ENCODE data around the gene COX6A2.

COX6A2 gene

DNA sequence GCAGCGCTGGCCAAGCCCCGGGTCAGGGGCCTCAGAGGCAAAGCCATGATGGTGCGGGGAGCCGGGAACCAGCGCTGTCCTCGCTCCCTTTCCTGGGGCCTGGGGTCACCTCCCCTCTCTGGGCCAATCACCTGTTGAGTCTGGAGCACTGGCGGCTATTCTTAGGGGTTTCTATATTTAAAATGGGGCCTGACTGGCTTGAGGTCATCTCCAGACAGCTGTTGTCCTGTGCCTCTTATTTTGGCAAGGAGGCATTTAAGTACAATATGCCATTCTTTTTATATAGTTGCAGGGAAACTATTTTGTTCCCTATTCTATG, at the start of gene COX6A2:
TSS of gene COX6A2 (minus strand) at position 82 of the 319 bp plus-strand sequence. CDS start at position 47, 35 bp downstream.
- no peak for DNase-seq (ENCODE audit: low spot score)

DNA sequence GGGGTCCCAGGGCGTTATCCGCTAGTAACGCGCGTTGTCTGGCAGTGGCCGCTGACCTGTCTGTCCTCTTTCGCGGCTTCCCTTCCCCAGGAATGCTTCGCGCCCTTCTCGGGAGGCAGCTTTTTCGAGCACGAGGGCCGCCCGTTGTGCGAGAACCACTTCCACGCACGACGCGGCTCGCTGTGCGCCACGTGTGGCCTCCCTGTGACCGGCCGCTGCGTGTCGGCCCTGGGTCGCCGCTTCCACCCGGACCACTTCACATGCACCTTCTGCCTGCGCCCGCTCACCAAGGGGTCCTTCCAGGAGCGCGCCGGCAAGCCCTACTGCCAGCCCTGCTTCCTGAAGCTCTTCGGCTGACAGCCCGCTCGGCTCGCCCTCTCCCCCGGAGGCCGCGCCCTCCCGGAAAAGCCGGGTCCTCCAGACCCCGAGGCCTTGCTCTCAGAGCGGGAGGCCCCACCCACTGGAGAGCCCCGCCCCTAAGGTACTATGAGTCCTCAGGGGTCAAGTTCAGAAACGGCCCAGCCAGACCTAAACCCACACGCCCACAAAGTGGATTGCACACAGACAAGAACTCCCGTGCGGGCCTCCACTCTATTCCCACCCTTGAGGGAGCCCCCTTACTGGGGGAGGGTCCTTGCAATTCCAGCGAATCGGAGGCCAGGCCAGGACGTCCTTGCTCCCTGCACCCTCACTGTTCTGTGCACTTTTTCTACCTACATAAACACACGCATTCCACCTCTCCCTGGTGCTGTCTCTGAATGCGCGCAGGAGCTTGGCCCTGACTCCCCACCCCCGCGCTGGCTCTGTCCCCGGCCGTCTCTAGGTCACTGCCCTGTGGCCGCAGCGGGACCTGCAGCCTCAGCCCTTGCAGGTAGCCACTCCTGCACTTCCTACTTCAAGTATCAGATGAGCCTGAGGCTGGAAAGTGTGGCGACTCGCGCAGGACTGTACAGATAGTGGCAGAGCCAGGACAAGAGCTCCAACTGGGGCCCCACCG, 49.4 kb upstream of the COX6A2 start:
- no peak for DNase-seq (ENCODE audit: low spot score)

DNA sequence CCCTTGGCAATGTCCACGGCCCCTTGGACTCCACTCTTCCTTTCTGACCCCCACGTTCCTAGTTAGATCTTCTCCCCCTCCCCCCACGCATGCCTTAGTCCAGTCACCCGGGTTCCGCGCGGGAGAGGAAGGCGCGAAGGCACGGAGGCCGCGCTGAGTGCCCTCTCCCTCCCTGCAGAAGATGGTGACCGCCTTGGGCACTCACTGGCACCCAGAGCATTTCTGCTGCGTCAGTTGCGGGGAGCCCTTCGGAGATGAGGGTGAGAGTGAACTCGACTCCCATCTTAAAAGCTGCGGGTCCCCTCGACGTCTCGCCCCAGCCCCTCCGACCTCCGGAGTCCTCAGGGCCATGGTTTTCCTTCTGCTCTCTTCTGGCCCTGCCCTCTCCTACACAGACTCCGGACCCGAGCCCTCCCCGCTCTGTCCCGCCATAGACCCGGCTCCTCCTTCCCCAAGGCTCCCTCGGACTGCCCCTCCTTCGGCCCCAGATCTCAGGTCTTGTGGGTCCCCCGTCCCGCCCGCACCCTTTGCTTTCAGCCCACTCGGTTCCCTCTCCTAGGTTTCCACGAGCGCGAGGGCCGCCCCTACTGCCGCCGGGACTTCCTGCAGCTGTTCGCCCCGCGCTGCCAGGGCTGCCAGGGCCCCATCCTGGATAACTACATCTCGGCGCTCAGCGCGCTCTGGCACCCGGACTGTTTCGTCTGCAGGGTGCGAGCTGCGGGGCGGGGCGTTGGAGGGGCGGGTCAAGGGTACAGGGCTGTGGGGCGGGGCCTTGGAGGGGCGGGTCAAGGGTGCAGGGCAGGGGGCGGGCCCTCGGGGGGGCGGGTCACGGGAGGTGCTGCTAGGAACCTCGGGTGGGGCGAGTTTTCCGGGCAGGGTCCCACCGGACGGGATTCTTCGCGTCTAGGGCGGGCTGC, 48.4 kb upstream of the COX6A2 start:
- no peak for DNase-seq (ENCODE audit: low spot score)

DNA sequence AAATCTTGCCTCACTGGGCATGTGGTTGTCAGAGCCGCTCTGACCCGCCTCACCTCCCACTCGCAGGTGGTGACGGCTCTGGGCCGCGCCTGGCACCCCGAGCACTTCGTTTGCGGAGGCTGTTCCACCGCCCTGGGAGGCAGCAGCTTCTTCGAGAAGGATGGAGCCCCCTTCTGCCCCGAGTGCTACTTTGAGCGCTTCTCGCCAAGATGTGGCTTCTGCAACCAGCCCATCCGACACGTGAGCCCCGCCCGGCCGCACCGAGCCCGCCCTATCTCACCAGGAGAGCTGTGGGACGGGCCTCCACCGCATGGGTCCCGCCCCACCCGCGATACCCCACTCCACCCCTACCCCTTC, 47.8 kb upstream of the COX6A2 start:
- no peak for DNase-seq (ENCODE audit: low spot score)

DNA sequence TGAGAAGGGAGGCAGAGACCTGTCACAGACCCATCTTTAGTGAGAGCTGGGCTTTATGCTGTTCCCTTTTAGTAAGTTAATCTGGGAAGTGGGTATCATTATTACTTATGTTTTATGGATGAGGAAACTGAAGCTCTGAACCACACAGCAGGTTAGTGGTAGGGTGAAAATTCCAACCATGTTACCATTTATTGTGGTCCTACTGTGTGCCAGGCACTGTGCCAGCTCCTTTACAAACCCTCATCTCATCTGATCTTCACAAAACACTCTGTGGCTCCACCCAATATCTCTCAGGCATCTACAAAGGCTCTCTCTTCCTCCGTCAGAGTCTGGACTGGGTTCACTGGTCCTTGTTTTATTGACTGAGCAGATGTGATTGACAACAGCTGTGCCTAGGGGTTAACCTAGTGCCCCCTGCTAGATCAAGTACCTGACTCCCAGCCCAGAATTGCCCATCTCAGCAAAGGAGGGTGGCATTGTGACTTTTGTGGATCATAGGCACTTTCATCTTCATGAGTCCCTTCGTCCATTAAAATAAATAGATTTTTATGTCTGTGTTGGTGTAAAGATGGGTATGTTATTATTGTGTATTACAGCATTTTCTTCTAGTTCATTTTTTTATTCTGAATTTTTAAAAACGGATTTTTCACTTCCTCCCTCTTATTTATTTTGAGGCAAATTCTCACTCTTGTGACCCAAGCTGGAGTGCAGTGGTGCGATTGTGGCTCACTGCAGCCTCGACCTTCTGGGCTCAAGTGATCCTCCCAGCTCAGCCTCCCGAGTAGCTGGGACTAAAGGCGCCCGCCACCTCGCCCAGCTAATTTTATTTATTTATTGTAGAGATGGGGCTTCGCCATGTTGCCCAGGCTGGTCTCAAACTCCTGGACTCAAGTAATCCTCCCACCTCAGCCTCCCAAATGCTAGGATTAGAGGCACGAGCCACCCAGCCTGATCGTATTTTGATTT, 46.9 kb upstream of the COX6A2 start:
- DNase-seq (ENCODE audit: low spot score): no peak

DNA sequence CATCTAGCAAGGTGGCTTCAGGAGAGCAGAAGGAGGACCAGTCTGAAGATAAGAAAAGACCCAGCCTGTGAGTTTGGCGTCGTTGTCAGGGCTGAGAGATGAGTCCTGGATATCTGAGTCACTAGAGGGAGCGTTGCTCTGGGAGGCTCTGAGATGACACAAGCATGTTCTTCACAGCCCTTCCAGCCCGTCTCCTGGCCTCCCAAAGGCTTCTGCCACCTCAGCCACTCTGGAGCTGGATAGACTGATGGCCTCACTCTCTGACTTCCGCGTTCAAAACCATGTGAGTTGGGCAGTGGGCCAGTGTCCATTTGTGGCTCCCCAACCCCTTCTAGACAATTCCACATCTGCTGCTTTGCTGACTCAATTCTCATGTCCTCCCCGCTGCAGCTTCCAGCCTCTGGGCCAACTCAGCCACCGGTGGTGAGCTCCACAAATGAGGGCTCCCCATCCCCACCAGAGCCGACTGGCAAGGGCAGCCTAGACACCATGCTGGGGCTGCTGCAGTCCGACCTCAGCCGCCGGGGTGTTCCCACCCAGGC, 46.1 kb upstream of the COX6A2 start:
- DNase-seq (ENCODE audit: low spot score): peak; percentile 43

DNA sequence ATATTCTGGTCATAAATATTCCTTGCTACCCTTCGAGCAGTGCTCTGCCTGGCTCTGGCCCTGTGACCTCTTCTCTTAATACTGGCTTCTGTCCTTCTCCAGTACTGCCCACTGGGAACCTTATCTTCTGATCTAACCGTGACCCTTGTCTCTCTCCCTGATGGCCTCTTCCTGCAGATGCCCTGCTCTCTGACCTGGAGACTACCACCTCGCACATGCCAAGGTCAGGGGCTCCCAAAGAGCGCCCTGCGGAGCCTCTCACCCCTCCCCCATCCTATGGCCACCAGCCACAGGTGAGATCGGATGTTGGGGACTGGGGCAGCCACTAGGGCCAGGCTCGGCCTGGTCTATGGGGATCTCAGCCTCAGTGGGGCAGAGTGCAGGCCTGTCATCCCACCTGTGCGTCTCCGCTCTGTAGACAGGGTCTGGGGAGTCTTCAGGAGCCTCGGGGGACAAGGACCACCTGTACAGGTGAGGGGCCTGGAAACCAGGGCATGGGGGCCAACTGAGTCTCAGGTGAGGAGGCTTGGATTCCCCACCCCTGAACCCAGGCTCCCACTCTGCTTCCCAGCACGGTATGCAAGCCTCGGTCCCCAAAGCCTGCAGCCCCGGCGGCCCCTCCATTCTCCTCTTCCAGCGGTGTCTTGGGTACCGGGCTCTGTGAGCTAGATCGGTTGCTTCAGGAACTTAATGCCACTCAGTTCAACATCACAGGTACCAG, 45.3 kb upstream of the COX6A2 start:
- DNase-seq (ENCODE audit: low spot score): no peak

DNA sequence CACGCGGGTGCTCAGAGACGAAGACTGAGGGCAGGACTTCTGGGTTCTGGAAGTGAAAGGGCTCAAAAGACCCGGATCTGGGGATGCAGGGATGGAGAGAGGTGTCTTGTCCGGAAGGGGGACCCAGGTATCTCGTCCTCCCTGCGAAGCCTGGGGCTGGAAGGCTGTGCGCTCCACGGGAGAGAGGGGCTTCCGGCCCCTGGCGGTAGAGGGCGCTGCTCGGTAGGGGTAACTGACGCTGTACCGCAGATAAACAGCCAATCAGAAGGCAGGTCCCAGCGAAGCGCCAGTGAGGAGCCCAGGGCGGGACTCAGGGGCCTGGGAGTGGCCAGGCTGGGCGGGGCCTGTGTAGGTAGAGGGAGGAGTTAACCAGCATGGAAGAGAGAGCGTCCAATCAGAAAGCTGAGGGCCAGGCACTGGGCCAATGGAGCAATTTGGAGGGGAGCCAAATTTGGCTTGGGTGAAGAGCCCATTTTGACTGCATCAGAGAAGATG, 44.6 kb upstream of the COX6A2 start:
- peak; percentile 89 for DNase-seq (ENCODE audit: low spot score)

DNA sequence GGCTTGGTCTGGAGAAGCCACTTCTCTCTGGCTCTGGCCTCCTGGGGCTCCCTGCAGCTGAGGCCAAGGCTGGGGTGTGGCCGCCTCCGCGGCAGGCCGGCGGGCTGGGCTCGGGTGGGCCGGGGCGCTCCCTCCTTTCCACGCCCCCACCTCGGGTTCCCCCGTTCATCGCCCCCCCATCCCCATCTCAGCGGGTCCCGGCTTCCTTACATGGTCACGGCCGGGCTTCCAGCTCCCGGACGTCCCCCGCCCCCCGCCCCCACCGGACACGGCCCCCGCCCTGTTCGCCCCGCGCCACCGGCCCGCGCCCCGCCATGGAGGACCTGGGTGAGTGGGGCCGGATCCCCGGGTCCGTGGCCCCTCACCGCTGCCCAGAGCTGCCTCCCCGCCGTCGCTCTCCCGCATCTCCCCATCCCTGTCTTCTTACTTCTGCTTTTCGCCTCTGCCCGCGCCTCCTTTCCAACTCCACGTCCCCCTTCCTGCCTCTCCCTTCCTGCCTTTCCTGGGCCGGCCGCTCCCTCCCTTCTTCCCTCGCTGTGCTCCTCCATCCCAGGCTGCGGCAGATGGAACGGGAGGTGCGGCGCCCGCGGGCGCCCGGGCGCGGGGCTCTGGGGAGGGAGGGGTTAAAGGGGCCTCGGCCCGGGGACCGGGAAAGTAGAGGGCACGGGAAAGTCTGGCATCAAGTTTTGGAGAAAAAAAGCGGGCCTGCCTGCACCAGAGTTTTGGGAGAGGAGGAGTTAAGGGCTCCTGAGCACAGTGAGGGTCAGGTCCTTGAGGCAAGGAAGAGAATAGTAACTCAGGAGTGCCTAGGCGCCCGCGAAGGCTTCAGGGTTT, 43.9 kb upstream of the COX6A2 start, which contains the start of gene TGFB1I1:
TSS of gene TGFB1I1 (plus strand) at position 278 of the 834 bp plus-strand sequence. CDS start at position 315, 37 bp downstream.
- DNase-seq (ENCODE audit: low spot score): peak; percentile 54

DNA sequence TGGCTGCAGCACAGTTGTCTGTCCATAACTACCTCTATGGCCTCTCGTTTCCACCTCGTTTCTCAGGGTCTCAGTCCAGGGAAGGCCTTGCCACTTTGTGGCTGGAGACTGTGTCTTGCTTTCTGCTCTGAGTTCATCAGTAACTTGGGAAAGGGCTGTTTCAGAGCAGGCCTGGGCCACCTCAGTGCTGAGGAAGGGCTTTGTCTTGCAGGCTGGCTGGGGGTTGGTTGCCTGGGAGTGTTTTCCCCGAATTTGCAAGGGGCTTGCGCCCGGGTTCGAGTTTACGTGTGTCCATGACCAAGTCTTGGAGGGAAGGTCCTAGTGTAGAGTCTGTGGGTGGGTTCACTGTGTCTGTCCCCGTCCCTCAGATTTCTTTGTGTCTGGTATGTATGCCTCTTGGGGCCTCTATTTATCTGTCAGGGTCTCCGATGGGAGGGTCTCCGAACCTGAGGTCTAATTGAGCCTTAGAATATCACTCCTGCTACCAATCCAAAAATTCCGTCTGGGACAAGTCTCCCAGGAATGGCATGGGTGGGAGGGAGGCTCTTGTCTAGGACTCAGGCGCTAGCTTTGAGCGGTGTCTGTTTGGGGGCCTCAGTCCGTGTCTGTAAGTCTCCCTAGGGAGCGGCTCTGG, 43.2 kb upstream of the COX6A2 start:
- DNase-seq (ENCODE audit: low spot score): no peak

DNA sequence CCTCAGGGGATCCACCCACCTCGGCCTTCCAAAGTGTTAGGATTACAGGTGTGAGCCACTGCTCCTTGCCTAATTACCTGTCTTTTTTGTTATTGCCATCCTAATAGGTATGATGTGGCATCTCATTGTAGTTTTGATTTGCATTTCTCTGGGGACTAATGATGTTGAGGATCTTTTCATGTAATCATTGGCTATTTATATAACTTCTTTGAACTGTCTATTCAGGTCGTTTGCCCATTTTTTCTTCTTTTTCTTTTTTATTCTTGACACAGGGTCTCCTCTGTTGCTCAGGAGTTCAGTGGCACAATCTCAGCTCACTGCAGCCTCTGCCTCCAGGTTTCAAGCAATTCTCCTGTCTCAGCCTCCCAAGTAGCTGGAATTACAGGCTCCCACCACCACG, 42.5 kb upstream of the COX6A2 start:
- no peak for DNase-seq (ENCODE audit: low spot score)

DNA sequence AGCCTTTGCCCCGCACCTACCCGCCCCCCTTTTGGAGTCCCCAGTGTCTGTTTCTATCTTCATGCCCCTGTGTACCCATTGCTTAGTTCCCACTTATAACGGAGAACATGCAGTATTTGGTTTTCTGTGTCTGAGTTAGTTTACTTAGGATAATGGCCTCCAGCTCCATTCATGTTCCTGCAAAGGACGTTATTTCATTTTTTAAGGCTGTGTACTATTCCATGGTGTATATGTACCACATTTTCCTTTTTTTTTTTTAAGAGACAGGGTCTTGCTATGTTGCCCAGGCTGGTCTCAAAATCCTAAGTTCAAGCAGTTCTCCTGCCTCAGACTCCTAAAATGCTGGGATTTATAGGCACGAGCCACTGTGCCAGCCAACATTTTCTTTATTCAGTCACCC, 39.7 kb upstream of the COX6A2 start:
- no peak for DNase-seq (ENCODE audit: low spot score)

DNA sequence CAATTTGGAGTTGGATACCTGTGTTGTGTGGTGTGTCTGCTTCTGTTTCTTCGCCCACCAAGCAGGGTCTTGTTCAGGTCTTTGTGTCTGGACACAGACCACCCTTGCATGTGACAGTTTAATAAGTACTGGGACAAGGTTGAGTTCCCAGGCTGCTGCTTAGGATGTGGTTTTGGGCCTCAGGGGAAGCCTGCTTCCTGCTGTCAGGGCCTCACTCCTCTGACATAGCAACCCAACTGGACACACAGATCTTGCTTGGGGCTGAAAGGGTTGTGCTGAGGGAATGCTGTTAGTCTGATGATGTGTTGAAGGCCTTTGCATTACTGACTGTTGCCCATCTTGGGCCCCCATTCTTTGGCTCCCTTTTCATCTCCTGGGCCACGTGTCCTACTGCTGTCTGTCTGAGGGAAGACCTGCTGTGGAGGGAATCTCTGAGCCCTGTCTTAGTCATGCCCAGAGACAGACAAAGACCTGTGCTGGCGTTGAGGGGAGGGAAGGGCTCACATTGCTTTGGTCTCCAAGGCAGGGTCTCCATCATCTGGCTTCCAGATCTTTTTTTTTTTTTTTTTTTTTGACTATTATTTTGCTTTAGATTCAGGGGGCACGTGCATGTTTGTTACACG, 39.1 kb upstream of the COX6A2 start:
- DNase-seq (ENCODE audit: low spot score): no peak

DNA sequence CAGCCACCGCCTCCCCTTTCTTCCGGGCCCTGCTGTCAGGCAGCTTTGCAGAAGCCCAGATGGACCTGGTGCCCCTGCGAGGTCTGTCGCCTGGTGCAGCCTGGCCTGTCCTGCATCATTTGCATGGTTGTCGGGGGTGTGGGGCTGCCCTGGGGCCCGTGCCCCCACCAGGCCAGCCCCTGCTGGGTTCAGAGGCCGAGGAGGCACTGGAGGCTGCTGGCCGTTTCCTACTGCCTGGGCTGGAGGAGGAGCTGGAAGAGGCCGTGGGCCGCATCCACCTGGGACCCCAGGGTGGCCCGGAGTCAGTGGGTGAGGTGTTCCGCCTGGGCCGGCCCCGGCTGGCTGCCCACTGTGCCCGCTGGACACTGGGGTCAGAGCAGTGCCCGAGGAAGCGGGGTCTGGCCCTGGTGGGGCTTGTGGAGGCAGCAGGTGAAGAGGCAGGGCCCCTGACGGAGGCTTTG, 38.3 kb upstream of the COX6A2 start:
- no peak for DNase-seq (ENCODE audit: low spot score)

DNA sequence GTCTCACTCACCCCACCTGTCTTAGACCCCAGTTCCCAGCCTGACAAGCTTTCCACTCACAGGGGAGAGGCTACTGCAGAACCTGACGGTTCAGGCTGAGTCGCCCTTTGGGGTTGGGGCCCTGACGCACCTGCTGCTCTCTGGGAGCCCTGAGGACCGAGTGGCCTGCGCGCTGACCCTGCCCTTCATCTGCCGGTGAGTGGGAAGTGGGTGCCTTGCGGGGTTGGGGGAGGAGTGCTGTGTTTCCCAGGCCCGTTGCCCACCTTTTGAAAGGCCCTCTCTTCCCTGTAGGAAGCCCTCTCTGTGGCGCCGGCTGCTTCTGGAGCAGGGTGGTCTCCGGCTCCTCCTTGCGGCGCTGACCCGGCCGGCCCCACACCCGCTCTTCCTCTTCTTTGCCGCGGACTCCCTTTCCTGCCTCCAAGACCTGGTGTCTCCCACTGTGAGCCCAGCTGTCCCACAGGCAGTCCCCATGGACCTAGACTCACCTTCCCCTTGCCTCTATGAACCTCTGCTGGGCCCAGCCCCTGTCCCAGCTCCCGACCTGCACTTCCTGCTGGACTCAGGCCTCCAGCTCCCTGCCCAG, 37.7 kb upstream of the COX6A2 start:
- no peak for DNase-seq (ENCODE audit: low spot score)

DNA sequence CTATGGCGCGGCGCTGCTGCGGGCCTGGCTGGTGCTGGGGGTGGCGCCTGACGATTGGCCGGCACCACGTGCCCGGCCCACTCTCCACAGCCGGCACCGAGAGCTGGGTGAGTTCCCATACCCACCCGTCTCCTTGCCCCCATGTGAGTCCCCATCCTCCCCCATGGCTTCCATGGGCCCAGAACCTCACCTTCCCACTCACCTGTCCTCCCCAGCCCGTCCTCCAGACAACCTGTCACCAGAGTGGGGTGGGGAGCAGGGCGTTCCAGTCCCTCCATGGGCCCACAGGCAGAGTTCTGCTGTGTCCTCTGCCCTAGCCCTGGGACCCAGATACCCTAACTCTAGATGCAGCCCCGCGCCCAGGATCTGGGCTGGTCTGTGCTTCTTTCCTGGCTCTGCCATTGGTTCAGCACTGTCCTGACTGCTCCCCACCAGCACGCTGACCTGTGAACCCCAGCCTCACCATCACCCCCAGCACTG, 36.7 kb upstream of the COX6A2 start:
- DNase-seq (ENCODE audit: low spot score): no peak

DNA sequence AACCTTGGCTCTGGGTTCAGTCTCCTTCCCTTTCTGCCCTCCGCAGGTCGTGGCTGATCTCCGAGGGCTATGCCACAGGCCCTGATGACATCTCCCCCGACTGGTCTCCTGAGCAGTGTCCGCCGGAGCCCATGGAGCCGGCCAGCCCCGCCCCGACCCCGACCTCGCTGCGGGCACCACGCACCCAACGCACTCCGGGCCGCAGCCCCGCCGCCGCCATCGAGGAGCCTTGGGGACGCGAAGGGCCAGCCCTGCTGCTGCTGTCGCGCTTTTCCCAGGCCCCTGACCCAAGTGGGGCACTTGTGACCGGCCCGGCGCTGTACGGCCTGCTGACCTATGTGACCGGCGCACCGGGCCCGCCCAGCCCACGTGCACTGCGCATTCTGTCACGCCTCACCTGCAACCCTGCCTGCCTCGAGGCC, 36.2 kb upstream of the COX6A2 start:
- DNase-seq (ENCODE audit: low spot score): no peak

Data from RKO (cell line).